Neuronal stem cell (in vitro differentiated cells): Measurements from ENCODE around the gene SC5D.

ENCODE experiments used
- DNase-seq: peaks from one replicate; pipeline ENCODE4 v3.0.0-alpha.2; 2013; ENCODE audit warnings: low spot score
- H2AFZ ChIP-seq: one replicate; pipeline ENCODE4 v1.6.1; 2013; ENCODE audit warnings: mild to moderate bottlenecking, low read length, inconsistent platforms
- H2AK5ac ChIP-seq: 2 replicates; pipeline ENCODE4 v1.6.1; 2013; ENCODE audit warnings: low read depth, mild to moderate bottlenecking, inconsistent platforms, low read length, moderate library complexity, mixed read lengths
- H2BK120ac ChIP-seq: 2 replicates; pipeline ENCODE4 v1.6.1; 2013; ENCODE audit warnings: low read depth, mild to moderate bottlenecking, inconsistent platforms, low read length, moderate library complexity, mixed read lengths
- H2BK12ac ChIP-seq: one replicate; pipeline ENCODE4 v1.6.1; 2013; ENCODE audit warnings: low read length, inconsistent platforms
- H2BK15ac ChIP-seq: 2 replicates; pipeline ENCODE4 v1.6.1; 2013; ENCODE audit warnings: mild to moderate bottlenecking, low read length, inconsistent platforms, mixed read lengths
- H2BK5ac ChIP-seq: one replicate; pipeline ENCODE4 v1.6.1; 2013; ENCODE audit warnings: inconsistent platforms, mild to moderate bottlenecking, low read length, moderate library complexity
- H3K14ac ChIP-seq: one replicate; pipeline ENCODE4 v1.6.1; 2013; ENCODE audit warnings: low read length, inconsistent platforms
- H3K18ac ChIP-seq: 2 replicates; pipeline ENCODE4 v1.6.1; 2013; ENCODE audit warnings: low read length, inconsistent platforms
- H3K23ac ChIP-seq: 2 replicates; pipeline ENCODE4 v1.6.1; 2013; ENCODE audit warnings: low read depth, mild to moderate bottlenecking, mixed read lengths, low read length, inconsistent platforms; ENCODE audit not compliant: poor library complexity
- H3K27ac ChIP-seq: replicated peaks from 3 replicates; pipeline ENCODE4 v1.5.1; 2013; ENCODE audit warnings: low read length, inconsistent platforms
- H3K27me3 ChIP-seq, 3 experiments: 2 replicates each; pipeline ENCODE4 v1.6.1; 2013; ENCODE audit warnings: low read length in 3 of 3, mild to moderate bottlenecking in 2 of 3, inconsistent platforms in 1 of 3, low read depth in 1 of 3, mixed read lengths in 1 of 3, moderate library complexity in 1 of 3; ENCODE audit not compliant: control insufficient read depth in 3 of 3, insufficient read depth in 3 of 3
- H3K36me3 ChIP-seq, 2 donors: replicated peaks in 1 of 2; 2 replicates each; pipeline ENCODE4 v1.6.1; 2013; ENCODE audit warnings: low read length in 2 of 2; ENCODE audit not compliant: control insufficient read depth in 2 of 2, insufficient read depth in 2 of 2
- H3K4ac ChIP-seq: 2 replicates; pipeline ENCODE4 v1.6.1; 2013; ENCODE audit warnings: inconsistent platforms, mild to moderate bottlenecking, low read length, moderate library complexity
- H3K4me1 ChIP-seq, 2 donors: 1 replicate in 1 of 2; 2 replicates in 1 of 2; pipeline ENCODE4 v1.6.1; 2013; ENCODE audit warnings: low read length in 2 of 2, low read depth in 1 of 2; ENCODE audit not compliant: control insufficient read depth in 2 of 2, insufficient read depth in 1 of 2
- H3K4me2 ChIP-seq: one replicate; pipeline ENCODE4 v1.6.1; 2013; ENCODE audit warnings: mild to moderate bottlenecking, low read length, inconsistent platforms; ENCODE audit not compliant: insufficient read depth, poor library complexity, severe bottlenecking
- H3K4me3 ChIP-seq, 2 donors: 2 replicates each; pipeline ENCODE4 v1.5.1; 2013; ENCODE audit warnings: low read length in 2 of 2, mild to moderate bottlenecking in 2 of 2, inconsistent platforms in 1 of 2, moderate library complexity in 1 of 2
- H3K79me1 ChIP-seq: one replicate; pipeline ENCODE4 v1.6.1; 2013; ENCODE audit warnings: low read depth, mild to moderate bottlenecking, inconsistent platforms, low read length, moderate library complexity
- H3K9ac ChIP-seq: one replicate; pipeline ENCODE4 v1.6.1; 2013; ENCODE audit warnings: mild to moderate bottlenecking, low read depth, low read length, inconsistent platforms; ENCODE audit not compliant: poor library complexity
- H3K9me3 ChIP-seq, 2 donors: replicated peaks in 1 of 2; 2 replicates each; pipeline versions ENCODE3 to v1.6.1; 2013; ENCODE audit warnings: low read length in 2 of 2, mild to moderate bottlenecking in 2 of 2, inconsistent platforms in 1 of 2, low read depth in 1 of 2, mixed read lengths in 1 of 2, moderate library complexity in 1 of 2; ENCODE audit not compliant: control insufficient read depth in 2 of 2, insufficient read depth in 1 of 2
- H4K8ac ChIP-seq: one replicate; pipeline ENCODE4 v1.6.1; 2013; ENCODE audit warnings: low read depth, mild to moderate bottlenecking, inconsistent platforms, low read length, moderate library complexity
- H4K91ac ChIP-seq: one replicate; pipeline ENCODE4 v1.6.1; 2013; ENCODE audit warnings: low read length, low read depth, mild to moderate bottlenecking, inconsistent platforms; ENCODE audit not compliant: poor library complexity
- WGBS, 2 donors: extraction: QIAGEN DNeasy Blood & Tissue Kit; methylation state at CpG; one replicate each; pipeline ENCODE4 v1.1.7; 2013; ENCODE audit warnings: missing lambda C conversion rate in 2 of 2, mixed read lengths in 1 of 2; ENCODE audit not compliant: insufficient read length in 2 of 2, insufficient replicate concordance in 1 of 2; ENCODE audit errors: extremely low coverage in 2 of 2; 5-methylcytosine and 5-hydroxymethylcytosine counted together

Gene SC5D

GRCh38 chr11:121323046-121323607, 30.6 kb downstream of the SC5D start:
- DNase-seq: no peak
- Histone ChIP-seq H3K79me1 (no peaks in the 10 kb centered on the region), H3K27me3 (no peaks in the 10 kb centered on the region), H2BK12ac (no peak overlapping the region), H2BK120ac (no peak overlapping the region), H3K27ac (no peak overlapping the region), H2AK5ac (no peak overlapping the region), H2AFZ (peak overlapping the region; percentile 47), H4K91ac (no peak overlapping the region), H4K8ac (no peak overlapping the region), H3K4me3 (no peak overlapping the region), H2BK5ac (no peak overlapping the region), H3K4me1 (peaks cover 0 to 6% of the 10 kb centered on the region in 2 donors), H3K4ac (no peak overlapping the region), H3K4me2 (no peak overlapping the region), H3K36me3 (no peaks in the 10 kb centered on the region), H3K9me3 (no peaks in the 10 kb centered on the region), H3K18ac (no peak overlapping the region), H3K9ac (no peak overlapping the region), H2BK15ac (no peak overlapping the region), H3K14ac (no peak overlapping the region), H3K23ac (no peak overlapping the region)
- no CpG with 5 or more reads among the region's 6 CpGs for WGBS, 2 donors

GRCh38 chr11:121326230-121326629, 33.7 kb downstream of the SC5D start:
- Histone ChIP-seq H3K4ac (no peak overlapping the region), H4K91ac (no peak overlapping the region), H2BK120ac (no peak overlapping the region), H3K4me2 (no peak overlapping the region), H3K79me1 (no peaks in the 10 kb centered on the region), H3K36me3 (no peaks in the 10 kb centered on the region), H3K14ac (no peak overlapping the region), H2AK5ac (no peak overlapping the region), H3K9me3 (no peaks in the 10 kb centered on the region), H3K4me1 (peaks cover 0 to 2% of the 10 kb centered on the region in 2 donors), H4K8ac (no peak overlapping the region), H2AFZ (no peak overlapping the region), H2BK12ac (no peak overlapping the region), H3K27me3 (no peaks in the 10 kb centered on the region), H2BK15ac (no peak overlapping the region), H3K23ac (no peak overlapping the region), H2BK5ac (no peak overlapping the region), H3K4me3 (no peak overlapping the region), H3K27ac (no peak overlapping the region), H3K18ac (no peak overlapping the region), H3K9ac (no peak overlapping the region)
- no peak for DNase-seq
- WGBS, 2 donors: no CpG with 5 or more reads among the region's 4 CpGs

GRCh38 chr11:121327553-121327952, 35.0 kb downstream of the SC5D start:
- Histone ChIP-seq H2BK12ac (no peak overlapping the region), H3K4me1 (peaks cover 0 to 2% of the 10 kb centered on the region in 2 donors), H3K4me2 (no peak overlapping the region), H3K27ac (no peak overlapping the region), H3K79me1 (no peaks in the 10 kb centered on the region), H4K91ac (no peak overlapping the region), H4K8ac (no peak overlapping the region), H3K9ac (no peak overlapping the region), H2BK15ac (no peak overlapping the region), H3K27me3 (no peaks in the 10 kb centered on the region), H2AFZ (no peak overlapping the region), H2BK120ac (no peak overlapping the region), H3K4me3 (no peak overlapping the region), H2AK5ac (no peak overlapping the region), H2BK5ac (no peak overlapping the region), H3K18ac (no peak overlapping the region), H3K4ac (no peak overlapping the region), H3K23ac (no peak overlapping the region), H3K14ac (no peak overlapping the region), H3K36me3 (no peaks in the 10 kb centered on the region), H3K9me3 (no peaks in the 10 kb centered on the region)
- WGBS, 2 donors: no CpG with 5 or more reads among the region's 1 CpG
- no peak for DNase-seq

GRCh38 chr11:121328176-121328966, 35.8 kb downstream of the SC5D start:
- peaks cover 0 to 4% of the 10 kb centered on the region in 2 donors for H3K9me3 ChIP-seq
- no peak overlapping the region for H2AFZ ChIP-seq
- H3K18ac ChIP-seq: no peak overlapping the region
- peaks cover 0 to 2% of the 10 kb centered on the region in 2 donors for H3K4me1 ChIP-seq
- H2BK15ac ChIP-seq: no peak overlapping the region
- no peak overlapping the region for H2BK120ac ChIP-seq
- no peaks in the 10 kb centered on the region for H3K27me3 ChIP-seq
- no peak for DNase-seq
- no peak overlapping the region for H3K4me2 ChIP-seq
- H3K36me3 ChIP-seq: no peaks in the 10 kb centered on the region
- no peak overlapping the region for H4K91ac ChIP-seq
- no peak overlapping the region for H3K27ac ChIP-seq
- no peak overlapping the region for H3K9ac ChIP-seq
- no peak overlapping the region for H2BK12ac ChIP-seq
- no peak overlapping the region for H3K14ac ChIP-seq
- H2AK5ac ChIP-seq: no peak overlapping the region
- H3K4ac ChIP-seq: no peak overlapping the region
- H3K79me1 ChIP-seq: no peaks in the 10 kb centered on the region
- no peak overlapping the region for H3K23ac ChIP-seq
- WGBS, 2 donors: no CpG with 5 or more reads among the region's 16 CpGs
- no peak overlapping the region for H3K4me3 ChIP-seq
- no peak overlapping the region for H4K8ac ChIP-seq
- H2BK5ac ChIP-seq: no peak overlapping the region
